Measurements from ENCODE around the gene MIA2. TPM values are rescaled to one million over a fixed set of nuclear protein-coding genes. Genes with fewer than 3 reads are reported as not detected.

Gene MIA2
- total RNA-seq, 4 donors from 2014 or later = 10.9 to 17.0 (median 12.6) TPM

GRCh38 chr14:39433452-39433813, 199.7 kb downstream of the MIA2 start:
- Histone ChIP-seq H3K27me3 (no peaks in the 10 kb centered on the region), H3K36me3 (no peaks in the 10 kb centered on the region), H3K4me1 (peaks cover 24 to 36% (median 34%) of the 10 kb centered on the region in 4 donors), H3K27ac (replicated peaks in 1 of 4) (peak overlapping the region; percentile 96 to 97 (median 97)), H3K9me3 (no peaks in the 10 kb centered on the region), H3K4me3 (peak overlapping the region; percentile 76 to 92 (median 91))
- DNase-seq (ENCODE audit: extremely low spot score) = no peak
- TF ChIP-seq POLR2AphosphoS5 (IDR thresholded peaks at IDR 0.05) = no peak
- no peak for TF ChIP-seq CTCF (IDR thresholded peaks at IDR 0.05)
- no peak for TF ChIP-seq POLR2A (IDR thresholded peaks at IDR 0.05; ENCODE audit: low read depth)
- TF ChIP-seq EP300 (IDR thresholded peaks at IDR 0.05) = no peak
- intact Hi-C loops (cut with DNase I) = loop anchor here (5.0 kb wide), 2 partner anchors 261 to 326 kb away; partner anchors contain the start of gene TRAPPC6B
- 19% methylated on average over 8 of the region's 8 CpGs for WGBS

- H3K27ac ChIP-seq (replicated peaks in 1 of 4) = no peak overlapping the region
- peaks cover 15 to 28% (median 25%) of the 10 kb centered on the region in 4 donors for H3K4me1 ChIP-seq
- no peaks in the 10 kb centered on the region for H3K9me3 ChIP-seq
- DNase-seq (ENCODE audit: extremely low spot score) = no peak
- no peak for TF ChIP-seq EP300 (IDR thresholded peaks at IDR 0.05)
- no peaks in the 10 kb centered on the region for H3K36me3 ChIP-seq
- WGBS = 64% methylated on average over 2 of the region's 2 CpGs
- no peak overlapping the region for H3K4me3 ChIP-seq
- intact Hi-C loops (cut with DNase I) = loop anchor here (5.0 kb wide), 2 partner anchors 262 to 327 kb away; partner anchors contain the start of gene TRAPPC6B
- H3K27me3 ChIP-seq = no peaks in the 10 kb centered on the region
Measured at GRCh38 chr14:39434401-39434800, 200.7 kb downstream of the MIA2 start.

- 84% methylated on average over 6 of the region's 6 CpGs for WGBS
- DNase-seq (ENCODE audit: extremely low spot score) = no peak
- peaks cover 6 to 19% (median 16%) of the 10 kb centered on the region in 4 donors for H3K4me1 ChIP-seq
- TF ChIP-seq POLR2AphosphoS5 (IDR thresholded peaks at IDR 0.05) (no peak), CTCF (IDR thresholded peaks at IDR 0.05) (no peak), POLR2A (IDR thresholded peaks at IDR 0.05; ENCODE audit: low read depth) (no peak), EP300 (IDR thresholded peaks at IDR 0.05) (no peak)
- H3K9me3 ChIP-seq = no peaks in the 10 kb centered on the region
- H3K36me3 ChIP-seq = no peaks in the 10 kb centered on the region
- H3K27ac ChIP-seq (replicated peaks in 1 of 4) = no peak overlapping the region
- H3K4me3 ChIP-seq = no peak overlapping the region
- no peaks in the 10 kb centered on the region for H3K27me3 ChIP-seq
- intact Hi-C loops (cut with DNase I) = no loop called here
Measured at GRCh38 chr14:39435241-39435640, 201.5 kb downstream of the MIA2 start.

Other genes starting within 250 kb of the MIA2 start
- 100 to 1,000 TPM; 181 to 222 (median 203) TPM for gene SEC23A, start 130.7 kb upstream of the MIA2 start, total RNA-seq
- gene GEMIN2, start 119.6 kb upstream of the MIA2 start, total RNA-seq = 10 to 100 TPM; 13.7 to 20.1 (median 17.7) TPM
- 10 to 100 TPM; 23.9 to 40.3 (median 30.4) TPM for gene TRAPPC6B, start 63.6 kb upstream of the MIA2 start, total RNA-seq
- 10 to 100 TPM; 21.0 to 32.8 (median 21.6) TPM for gene PNN, start 58.7 kb upstream of the MIA2 start, total RNA-seq
- gene FBXO33, start 198.5 kb downstream of the MIA2 start, total RNA-seq = 10 to 100 TPM in 3 of 4 donors, 1 to 10 TPM in 1; 9.1 to 21.9 (median 12.8) TPM